Neural progenitor cell (in vitro differentiated cells): ENCODE data around the gene GJB3. TPM values are rescaled to one million over a fixed set of nuclear protein-coding genes. Genes with fewer than 3 reads are reported as not detected.

ENCODE experiments used
- DNase-seq: peaks from one replicate; pipeline ENCODE4 v3.0.0-alpha.2; 2016; ENCODE audit warnings: low spot score
- H2AFZ ChIP-seq: fragments of 200-600 bp; sonication (generic); replicated peaks from 2 replicates; pipeline ENCODE4 v1.6.1; 2016; ENCODE audit warnings: antibody characterized with exemption
- H3F3A ChIP-seq: fragments of 200-600 bp; sonication (generic); 2 replicates; pipeline ENCODE4 v1.6.1; 2016; ENCODE audit warnings: antibody characterized with exemption, low read depth
- H3K27ac ChIP-seq: fragments of 200-600 bp; sonication (generic); 2 replicates; pipeline ENCODE4 v1.5.1; 2016; ENCODE audit warnings: mild to moderate bottlenecking
- H3K27me3 ChIP-seq: fragments of 200-600 bp; sonication (generic); 2 replicates; pipeline ENCODE4 v1.6.1; 2016; ENCODE audit warnings: mild to moderate bottlenecking, moderate library complexity
- H3K36me3 ChIP-seq: fragments of 200-600 bp; sonication (generic); 2 replicates; pipeline ENCODE4 v1.5.1; 2016
- H3K4me1 ChIP-seq: fragments of 200-600 bp; sonication (generic); 2 replicates; pipeline ENCODE4 v1.6.1; 2016; ENCODE audit warnings: mixed run types
- H3K4me2 ChIP-seq: fragments of 200-600 bp; sonication (generic); 2 replicates; pipeline ENCODE4 v1.6.1; 2016
- H3K4me3 ChIP-seq: fragments of 200-600 bp; sonication (generic); 2 replicates; pipeline ENCODE4 v1.5.1; 2016
- H3K79me2 ChIP-seq: fragments of 200-600 bp; sonication (generic); 2 replicates; pipeline ENCODE4 v1.6.1; 2016; ENCODE audit warnings: low read depth
- H3K9ac ChIP-seq: fragments of 200-600 bp; sonication (generic); 2 replicates; pipeline ENCODE4 v1.6.1; 2016
- H3K9me3 ChIP-seq: fragments of 200-600 bp; sonication (generic); 2 replicates; pipeline ENCODE4 v1.5.1; 2016; ENCODE audit warnings: low read depth
- H4K20me1 ChIP-seq: fragments of 200-600 bp; sonication (generic); 2 replicates; pipeline ENCODE4 v1.6.1; 2016; ENCODE audit warnings: low read depth
- H3K27ac Mint-ChIP-seq: 3 replicates; pipeline ENCODE4 v1.8.0; 2021; ENCODE audit warnings: mixed read lengths
- H3K27me3 Mint-ChIP-seq: 2 replicates; pipeline ENCODE4 v1.8.0; 2022; ENCODE audit warnings: low read depth, mild to moderate bottlenecking, inconsistent platforms, moderate library complexity, mixed read lengths; ENCODE audit not compliant: insufficient read depth
- H3K36me3 Mint-ChIP-seq: 3 replicates; pipeline ENCODE4 v1.8.0; 2021; ENCODE audit warnings: mixed read lengths
- H3K4me1 Mint-ChIP-seq: 3 replicates; pipeline ENCODE4 v1.8.0; 2021; ENCODE audit warnings: mixed read lengths
- H3K4me3 Mint-ChIP-seq: 3 replicates; pipeline ENCODE4 v1.8.0; 2021; ENCODE audit warnings: mild to moderate bottlenecking, moderate library complexity, mixed read lengths
- H3K9me3 Mint-ChIP-seq: 3 replicates; pipeline ENCODE4 v1.8.0; 2020; ENCODE audit warnings: mixed read lengths
- EZH2 ChIP-seq: fragments of 200-600 bp; sonication (generic); IDR thresholded peaks from 2 replicates; pipeline ENCODE4 v1.6.1; 2017; ENCODE audit warnings: antibody characterized with exemption, mild to moderate bottlenecking, moderate library complexity
- EZH2phosphoT487 ChIP-seq: fragments of 200-600 bp; sonication (generic); IDR thresholded peaks from 2 replicates; pipeline ENCODE4 v1.6.1; 2017; ENCODE audit warnings: antibody characterized with exemption
- total RNA-seq: library from RNA; depleted of rRNA; stranded (reverse); fragments of >200 nt; gene quantifications from 2 replicates; pipeline ENCODE4 v1.2.3, GENCODE V29; 2015; ENCODE audit warnings: low replicate concordance
- TF ChIP-seq, protein P1 (sequence below): fragments of 200-600 bp; sonication (generic); IDR thresholded peaks from 2 replicates; pipeline ENCODE4 v1.5.1; 2017; ENCODE audit warnings: antibody characterized with exemption, mild to moderate bottlenecking

The GJB3 gene
- total RNA-seq, 1 donor from 2014 or later = not detected

DNA sequence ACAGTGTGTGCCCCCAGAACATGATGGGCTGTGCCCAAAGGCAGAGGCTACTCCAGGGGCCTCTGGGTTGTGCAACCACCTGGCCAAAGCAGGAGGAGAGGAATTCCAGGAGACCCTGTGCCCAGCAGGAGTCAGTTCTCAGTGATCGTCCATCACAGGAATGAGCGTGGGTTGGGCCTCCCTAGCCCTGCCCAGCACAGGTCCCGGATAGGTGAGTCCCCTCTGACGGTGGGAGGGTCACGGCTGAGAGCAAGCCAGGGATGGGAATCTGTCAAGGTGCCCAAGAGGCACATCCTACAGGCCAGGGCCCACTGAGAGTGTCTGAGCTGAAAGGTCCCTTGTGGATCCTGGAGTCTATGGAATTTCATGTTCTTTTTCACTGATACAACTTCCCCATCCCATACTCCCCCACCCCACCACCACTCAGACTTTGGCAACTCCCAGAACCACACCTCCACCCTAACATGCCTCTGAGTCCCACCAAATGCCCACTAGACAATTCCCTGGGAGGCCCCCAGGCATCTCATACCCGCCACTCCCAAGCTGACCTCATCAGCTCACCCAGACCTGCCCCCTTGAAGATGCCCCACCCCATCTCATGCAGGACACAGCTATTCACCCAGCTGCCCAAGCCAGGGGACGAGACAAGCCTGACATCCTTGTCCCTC, 18.4 kb upstream of the GJB3 start:
- Histone ChIP-seq H3K36me3 (no peaks in the 10 kb centered on the region), H2AFZ (no peak overlapping the region), H3F3A (no peaks in the 10 kb centered on the region), H3K79me2 (no peaks in the 10 kb centered on the region), H3K4me3 (no peak overlapping the region), H3K9ac (no peak overlapping the region), H3K4me1 (no peaks in the 10 kb centered on the region), H4K20me1 (no peaks in the 10 kb centered on the region), H3K27ac (no peak overlapping the region), H3K9me3 (no peaks in the 10 kb centered on the region), H3K4me2 (no peak overlapping the region), H3K27me3 (no peaks in the 10 kb centered on the region)
- H3K4me3 Mint-ChIP-seq = no peak overlapping the region
- no peaks in the 10 kb centered on the region for H3K36me3 Mint-ChIP-seq
- peaks cover 2% of the 10 kb centered on the region for H3K9me3 Mint-ChIP-seq
- H3K27me3 Mint-ChIP-seq = peaks cover 7% of the 10 kb centered on the region
- no peaks in the 10 kb centered on the region for H3K4me1 Mint-ChIP-seq
- no peak for TF ChIP-seq EZH2phosphoT487
- no peak for DNase-seq
- H3K27ac Mint-ChIP-seq = no peak overlapping the region

- no peak overlapping the region for H3K4me3 ChIP-seq
- H3K9ac ChIP-seq = no peak overlapping the region
- no peak overlapping the region for H3K4me3 Mint-ChIP-seq
- H3K36me3 ChIP-seq = no peaks in the 10 kb centered on the region
- no peaks in the 10 kb centered on the region for H3K27me3 ChIP-seq
- no peak overlapping the region for H3K4me2 ChIP-seq
- no peaks in the 10 kb centered on the region for H3K36me3 Mint-ChIP-seq
- H3K27me3 Mint-ChIP-seq = peaks cover 7% of the 10 kb centered on the region
- no peak overlapping the region for H2AFZ ChIP-seq
- H3K4me1 Mint-ChIP-seq = no peaks in the 10 kb centered on the region
- no peaks in the 10 kb centered on the region for H3F3A ChIP-seq
- H3K79me2 ChIP-seq = no peaks in the 10 kb centered on the region
- no peak for DNase-seq
- no peaks in the 10 kb centered on the region for H3K9me3 ChIP-seq
- no peak overlapping the region for H3K27ac Mint-ChIP-seq
- TF ChIP-seq EZH2 = no peak
- TF ChIP-seq EZH2phosphoT487 = no peak
- TF ChIP-seq, protein P1, sequence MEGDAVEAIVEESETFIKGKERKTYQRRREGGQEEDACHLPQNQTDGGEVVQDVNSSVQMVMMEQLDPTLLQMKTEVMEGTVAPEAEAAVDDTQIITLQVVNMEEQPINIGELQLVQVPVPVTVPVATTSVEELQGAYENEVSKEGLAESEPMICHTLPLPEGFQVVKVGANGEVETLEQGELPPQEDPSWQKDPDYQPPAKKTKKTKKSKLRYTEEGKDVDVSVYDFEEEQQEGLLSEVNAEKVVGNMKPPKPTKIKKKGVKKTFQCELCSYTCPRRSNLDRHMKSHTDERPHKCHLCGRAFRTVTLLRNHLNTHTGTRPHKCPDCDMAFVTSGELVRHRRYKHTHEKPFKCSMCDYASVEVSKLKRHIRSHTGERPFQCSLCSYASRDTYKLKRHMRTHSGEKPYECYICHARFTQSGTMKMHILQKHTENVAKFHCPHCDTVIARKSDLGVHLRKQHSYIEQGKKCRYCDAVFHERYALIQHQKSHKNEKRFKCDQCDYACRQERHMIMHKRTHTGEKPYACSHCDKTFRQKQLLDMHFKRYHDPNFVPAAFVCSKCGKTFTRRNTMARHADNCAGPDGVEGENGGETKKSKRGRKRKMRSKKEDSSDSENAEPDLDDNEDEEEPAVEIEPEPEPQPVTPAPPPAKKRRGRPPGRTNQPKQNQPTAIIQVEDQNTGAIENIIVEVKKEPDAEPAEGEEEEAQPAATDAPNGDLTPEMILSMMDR = no peak
- no peaks in the 10 kb centered on the region for H3K4me1 ChIP-seq
- no peak overlapping the region for H3K27ac ChIP-seq
- H4K20me1 ChIP-seq = no peaks in the 10 kb centered on the region
- H3K9me3 Mint-ChIP-seq = no peaks in the 10 kb centered on the region
These were observed 17.8 kb upstream of the GJB3 start for GRCh38 chr1:34763142-34763781.

DNA sequence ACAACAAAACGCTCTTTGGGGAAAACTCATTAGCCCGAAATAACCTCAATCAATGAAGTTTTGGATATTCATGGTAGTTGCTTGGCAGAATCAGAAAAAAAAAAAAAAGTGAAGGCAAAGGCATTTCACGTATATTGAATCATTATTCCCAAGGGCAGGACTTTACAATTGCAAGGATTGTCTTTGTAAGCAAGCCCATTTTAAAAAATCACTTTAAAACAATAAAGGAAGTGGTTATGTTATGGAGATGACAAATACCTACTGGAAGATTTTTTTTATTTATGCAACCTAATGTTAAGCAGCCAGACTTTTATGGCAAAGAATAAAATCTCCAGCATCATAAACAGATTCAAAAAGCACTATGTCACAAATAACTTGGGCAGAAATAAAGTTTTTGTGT, 12.2 kb upstream of the GJB3 start:
- Histone ChIP-seq H2AFZ (no peak overlapping the region), H3K9me3 (no peaks in the 10 kb centered on the region), H3K4me1 (no peaks in the 10 kb centered on the region), H4K20me1 (no peaks in the 10 kb centered on the region), H3K4me2 (no peak overlapping the region), H3K27ac (no peak overlapping the region), H3K36me3 (no peaks in the 10 kb centered on the region), H3K27me3 (no peaks in the 10 kb centered on the region), H3F3A (no peaks in the 10 kb centered on the region), H3K4me3 (no peak overlapping the region), H3K9ac (no peak overlapping the region), H3K79me2 (no peaks in the 10 kb centered on the region)
- Mint-ChIP-seq H3K36me3 (no peaks in the 10 kb centered on the region), H3K9me3 (no peaks in the 10 kb centered on the region), H3K4me3 (no peak overlapping the region), H3K4me1 (peaks cover 2% of the 10 kb centered on the region), H3K27ac (no peak overlapping the region), H3K27me3 (no peaks in the 10 kb centered on the region)
- no peak for DNase-seq
- TF ChIP-seq, protein P1 = no peak
- TF ChIP-seq EZH2 = no peak
- no peak for TF ChIP-seq EZH2phosphoT487

GRCh38 chr1:34770891-34771504, 10.0 kb upstream of the GJB3 start:
- Histone ChIP-seq H2AFZ (no peak overlapping the region), H3K79me2 (no peaks in the 10 kb centered on the region), H4K20me1 (no peaks in the 10 kb centered on the region), H3K4me1 (no peaks in the 10 kb centered on the region), H3K27me3 (no peaks in the 10 kb centered on the region), H3K9me3 (no peaks in the 10 kb centered on the region), H3K9ac (no peak overlapping the region), H3K36me3 (no peaks in the 10 kb centered on the region), H3K27ac (no peak overlapping the region), H3K4me3 (no peak overlapping the region), H3K4me2 (no peak overlapping the region), H3F3A (no peaks in the 10 kb centered on the region)
- TF ChIP-seq, protein P1 = no peak
- TF ChIP-seq EZH2 = no peak
- no peak for TF ChIP-seq EZH2phosphoT487
- H3K4me1 Mint-ChIP-seq = peaks cover 2% of the 10 kb centered on the region
- no peak overlapping the region for H3K4me3 Mint-ChIP-seq
- H3K27me3 Mint-ChIP-seq = no peaks in the 10 kb centered on the region
- no peak for DNase-seq
- H3K9me3 Mint-ChIP-seq = no peaks in the 10 kb centered on the region
- H3K36me3 Mint-ChIP-seq = no peaks in the 10 kb centered on the region
- no peak overlapping the region for H3K27ac Mint-ChIP-seq
